DMS 273 (cell line): ENCODE measurements around the gene LRRC8C.

Source experiments
- DNase-seq: peaks from one replicate; lab custom pipeline; 2025; ENCODE audit not compliant: unreplicated experiment; lab: John Stamatoyannopoulos, UW

LRRC8C gene

GRCh38 chr1:89727517-89728312 is 94.8 kb downstream of the LRRC8C start:
- DNase-seq = no peak

- DNase-seq = no peak
Measured at GRCh38 chr1:89728381-89728780, 95.5 kb downstream of the LRRC8C start.

- DNase-seq = peak; percentile 18
Measured at GRCh38 chr1:89732206-89732605, 99.3 kb downstream of the LRRC8C start.

GRCh38 chr1:89732643-89733222 is 99.8 kb downstream of the LRRC8C start:
- DNase-seq = no peak

DNA sequence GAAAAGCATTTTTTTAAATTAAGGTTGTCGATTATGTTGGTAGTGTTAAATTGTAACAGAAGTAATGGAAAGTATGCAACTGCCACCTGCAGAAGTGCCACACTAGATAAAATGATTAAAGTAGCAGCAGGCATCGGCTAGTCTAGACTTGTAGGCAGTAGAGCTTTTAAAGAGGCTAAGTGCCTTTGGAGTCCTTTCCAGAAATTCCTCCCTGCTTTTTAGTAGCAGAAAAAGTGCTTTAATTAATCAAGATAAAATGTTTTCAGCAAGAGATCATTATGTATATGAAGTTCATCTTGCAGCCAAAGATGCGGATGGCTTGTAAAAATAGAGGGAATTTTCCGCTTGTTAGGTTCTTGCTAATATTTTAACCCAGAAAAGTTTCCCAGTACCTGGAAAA is 100.8 kb downstream of the LRRC8C start:
- DNase-seq = peak; percentile 50

GRCh38 chr1:89734442-89734841 is 101.5 kb downstream of the LRRC8C start:
- no peak for DNase-seq

- DNase-seq = no peak
Measured at GRCh38 chr1:89735479-89735878, 102.6 kb downstream of the LRRC8C start.

DNA sequence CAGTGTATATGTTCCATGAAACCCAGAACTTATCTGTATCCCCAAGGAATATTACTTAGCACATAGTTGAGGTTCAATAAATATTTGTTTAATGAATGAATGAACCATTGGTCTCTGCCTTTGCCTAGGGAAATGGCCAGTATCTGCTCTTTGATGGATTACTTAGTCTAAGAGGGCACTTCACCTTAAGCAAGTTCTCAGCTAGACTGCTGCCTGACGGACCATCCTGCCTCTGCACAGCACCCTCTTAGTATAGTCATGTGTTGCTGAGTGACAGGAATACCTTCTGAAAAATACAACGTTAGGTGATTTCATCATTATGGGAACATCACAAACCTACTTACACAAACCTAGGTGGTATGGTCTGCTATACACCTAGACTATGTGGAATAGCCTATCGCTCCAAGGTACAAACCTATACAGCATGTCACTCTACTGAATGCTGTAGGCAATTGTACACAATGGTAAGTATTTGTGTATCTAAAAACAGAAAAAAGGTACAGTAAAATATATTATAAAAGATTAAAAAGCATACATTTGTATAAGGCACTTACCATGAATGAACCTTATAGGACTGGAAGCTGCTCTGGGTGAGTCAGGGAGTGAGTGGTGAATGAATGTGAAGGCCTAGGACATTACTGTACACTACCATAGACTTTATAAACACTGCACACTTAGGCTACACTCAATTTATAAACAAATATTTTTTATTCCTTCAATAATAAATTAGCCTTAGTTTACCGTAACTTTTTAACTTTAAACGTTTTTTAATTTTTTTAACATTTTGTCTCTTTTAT is 104.2 kb downstream of the LRRC8C start:
- DNase-seq = no peak

GRCh38 chr1:89737985-89738510 is 105.1 kb downstream of the LRRC8C start:
- no peak for DNase-seq

DNA sequence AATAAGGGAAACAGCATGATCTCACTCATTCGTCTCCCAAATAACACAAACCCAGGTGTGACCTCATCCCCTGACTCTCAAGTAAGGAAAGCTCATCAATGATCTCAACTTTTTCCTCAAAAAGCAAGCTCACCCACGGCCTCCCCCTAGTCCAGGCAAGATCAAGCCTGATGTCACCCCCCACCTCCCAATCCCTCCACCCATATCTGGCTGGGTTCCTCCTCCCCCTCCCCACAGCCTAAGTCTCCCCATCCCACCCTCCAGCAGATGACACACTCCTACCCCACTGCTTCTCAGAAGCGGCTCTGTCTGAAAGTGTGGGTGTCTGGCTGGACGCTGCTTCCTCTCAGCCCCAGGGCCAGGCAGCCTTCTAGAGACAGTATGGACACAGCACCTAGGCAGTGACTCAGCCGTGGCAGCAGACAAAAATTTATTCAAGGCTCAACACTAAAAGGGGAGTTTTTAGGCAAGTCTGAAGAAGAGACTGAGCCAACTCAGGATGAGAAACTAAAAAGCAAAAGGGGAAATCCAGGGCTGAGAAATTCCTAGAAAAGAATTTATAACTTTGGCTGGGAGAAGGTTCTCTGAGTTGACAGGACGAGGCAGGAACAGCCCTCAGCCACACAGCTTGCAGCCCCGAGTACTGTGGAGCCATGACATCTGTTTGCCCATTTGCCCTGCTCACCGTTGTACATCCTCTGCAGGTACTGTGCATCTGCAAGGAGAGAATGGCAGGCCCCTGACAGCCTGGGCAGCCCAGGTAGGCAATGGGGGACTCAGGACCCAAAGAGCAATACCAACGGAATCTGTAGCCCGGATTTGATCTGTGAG is 106.3 kb downstream of the LRRC8C start:
- DNase-seq = no peak

- DNase-seq = no peak
Measured at GRCh38 chr1:89739844-89740216, 106.9 kb downstream of the LRRC8C start.

GRCh38 chr1:89743788-89744187 is 110.9 kb downstream of the LRRC8C start:
- no peak for DNase-seq

GRCh38 chr1:89746424-89747149 is 113.7 kb downstream of the LRRC8C start:
- DNase-seq = no peak

DNA sequence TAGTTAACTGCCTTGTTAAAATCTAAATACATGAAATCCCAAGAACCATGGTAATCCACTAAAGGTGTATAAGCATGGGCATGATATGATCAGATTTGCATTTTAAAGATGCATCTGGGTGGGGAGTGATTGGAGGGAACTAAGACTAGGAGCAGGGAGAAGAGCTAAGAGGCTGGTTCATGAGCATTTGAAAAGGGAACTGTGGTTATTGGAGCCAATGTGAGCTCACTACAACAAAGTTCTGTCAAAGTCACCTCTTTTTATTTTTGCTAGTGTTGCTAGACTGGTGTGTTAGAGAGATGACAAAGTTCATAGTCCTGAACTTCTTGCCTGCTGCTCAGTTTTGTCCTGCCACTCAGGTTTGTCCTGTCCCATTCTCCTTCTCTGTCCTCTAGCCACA is 120.8 kb downstream of the LRRC8C start:
- DNase-seq = no peak

DNA sequence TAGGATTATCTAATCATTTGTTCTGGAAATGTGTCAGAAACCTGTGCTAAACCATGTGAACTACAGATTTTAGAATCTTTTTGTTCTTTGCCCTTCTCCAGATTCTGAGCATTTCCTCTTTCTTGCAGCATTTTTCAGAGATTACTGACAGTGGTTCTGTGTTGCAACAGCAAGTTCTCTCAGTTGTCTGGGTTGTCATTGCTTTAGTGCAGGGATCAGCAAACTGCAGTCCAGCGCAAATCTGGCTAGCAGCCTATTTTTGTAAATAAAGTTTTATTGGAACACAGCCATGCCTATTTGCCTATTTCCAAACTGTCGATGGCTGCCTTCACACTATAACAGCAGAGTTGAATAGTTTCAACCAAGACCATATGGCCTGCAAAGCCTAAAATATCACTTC is 121.6 kb downstream of the LRRC8C start:
- DNase-seq = no peak

DNA sequence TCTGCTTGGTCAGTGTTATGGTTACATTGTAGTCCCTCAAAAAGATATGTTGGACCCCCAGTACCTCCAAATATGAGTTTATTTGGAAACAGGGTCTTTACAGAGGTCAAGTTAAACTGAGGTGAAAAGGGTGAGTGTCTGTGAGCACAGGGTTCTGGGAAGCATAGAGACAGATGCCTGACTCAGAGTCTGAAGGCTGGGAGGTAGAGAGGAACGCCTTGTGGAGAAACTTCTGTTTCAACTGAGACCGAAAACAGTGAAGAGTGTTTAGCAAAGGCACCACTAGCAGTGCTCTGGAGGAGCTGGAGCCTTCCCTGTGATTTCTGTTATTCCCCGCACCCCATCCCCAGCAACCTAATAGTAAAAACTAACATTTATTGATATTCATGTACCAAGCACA is 122.7 kb downstream of the LRRC8C start:
- no peak for DNase-seq

DNA sequence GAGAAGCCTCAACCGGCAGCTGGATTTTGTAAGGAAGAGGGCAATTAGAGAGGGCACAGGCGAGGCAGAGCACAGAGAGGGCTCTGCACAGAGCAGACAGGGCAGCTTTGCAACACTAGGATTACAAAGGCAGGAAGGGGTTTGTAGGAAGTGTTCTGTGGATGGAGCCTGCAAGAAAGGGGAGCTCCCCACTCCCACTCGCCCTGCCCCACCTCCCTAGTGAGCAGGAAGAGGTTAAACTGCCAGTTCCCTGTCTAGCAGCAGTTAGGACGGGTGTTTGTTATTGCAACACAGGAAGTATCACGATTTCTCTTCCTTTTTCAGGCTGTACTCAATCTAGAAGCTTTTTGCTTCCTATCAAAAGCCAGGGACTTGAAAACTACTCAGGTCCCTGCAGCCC is 124.6 kb downstream of the LRRC8C start:
- no peak for DNase-seq

DNA sequence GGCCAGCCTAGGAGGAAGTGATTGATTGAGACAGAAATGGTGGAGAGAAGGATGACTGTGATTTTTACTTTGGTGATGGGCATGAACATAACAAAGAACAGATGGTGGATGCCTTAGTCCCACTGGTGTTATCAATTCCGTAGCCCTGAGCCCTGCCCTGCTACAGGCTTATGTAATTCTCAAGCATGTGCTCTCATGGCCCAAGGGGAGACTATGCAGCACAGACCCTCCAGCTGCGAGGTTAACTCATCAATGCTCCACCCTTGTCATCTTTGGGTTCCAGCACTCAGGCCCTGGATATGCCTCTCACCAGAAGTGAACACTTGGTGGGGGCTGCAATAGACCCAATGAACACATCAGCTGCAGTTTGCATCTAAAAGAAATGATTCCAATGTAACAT is 125.2 kb downstream of the LRRC8C start:
- DNase-seq = peak; percentile 40

- DNase-seq = no peak
Measured at GRCh38 chr1:89759036-89759435, 126.1 kb downstream of the LRRC8C start.

DNA sequence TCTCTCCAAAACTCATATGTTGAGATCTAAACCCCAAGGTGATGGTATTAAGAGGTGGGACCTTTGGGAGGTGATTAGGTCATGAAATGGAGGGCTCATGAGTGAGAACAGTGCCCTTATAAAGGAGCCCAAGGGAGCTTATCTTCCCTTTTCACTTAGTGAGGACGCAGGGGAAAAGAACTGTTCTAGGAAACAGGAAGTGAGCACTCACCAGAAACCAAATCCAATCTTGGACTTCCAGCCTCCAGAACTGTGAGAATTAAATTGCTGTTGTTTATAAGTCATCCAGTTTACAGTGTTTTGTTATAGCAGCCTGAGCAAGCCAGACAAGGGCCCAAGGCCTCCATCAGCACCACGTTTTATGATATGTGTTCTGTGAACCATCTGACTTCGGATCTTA is 127.6 kb downstream of the LRRC8C start:
- DNase-seq = no peak
